Right cardiac atrium (tissue), 5 donors: ENCODE results near the gene MGAT4A. TPM values are rescaled to one million over a fixed set of nuclear protein-coding genes. Genes with fewer than 3 reads are reported as not detected.

Experiments used
- ATAC-seq, 2 donors: fragments of 200-7000 bp; cut with Tn5 transposase; one replicate each; pipeline versions ENCODE4 v1.8.0 to v1.9.1; 2020; ENCODE audit warnings: moderate library complexity in 2 of 2, mild to moderate bottlenecking in 1 of 2
- DNase-seq, 3 donors: peaks; one replicate each; pipeline ENCODE4 v3.0.0-alpha.2; 2020
- H3K27ac ChIP-seq: one replicate; pipeline ENCODE4 v1.5.1; 2013; ENCODE audit warnings: mild to moderate bottlenecking, low read length, control low read depth, moderate library complexity
- H3K27me3 ChIP-seq: one replicate; pipeline ENCODE4 v1.6.1; 2013; ENCODE audit not compliant: control insufficient read depth, insufficient read depth
- H3K4me1 ChIP-seq: one replicate; pipeline ENCODE4 v1.6.1; 2013; ENCODE audit warnings: low read length; ENCODE audit not compliant: control insufficient read depth, insufficient read depth
- H3K4me3 ChIP-seq: one replicate; pipeline ENCODE4 v1.5.1; 2013; ENCODE audit warnings: low read length, control low read depth
- H3K9me3 ChIP-seq: one replicate; pipeline ENCODE4 v1.6.1; 2013; ENCODE audit warnings: low read length; ENCODE audit not compliant: control insufficient read depth
- WGBS: extraction: QIAGEN DNeasy Blood & Tissue Kit; methylation state at CpG from one replicate; pipeline ENCODE4 v1.1.7; 2013; 5-methylcytosine and 5-hydroxymethylcytosine counted together
- intact Hi-C, 4 donors: fragments of 100-400 bp; cut with DNase I; formaldehyde crosslinking; loops; one replicate each; pipeline versions ENCODE4 v1.11.0 to v1.14.0; 2022 to 2023
- polyA plus RNA-seq: library from polyadenylated mRNA; stranded (reverse); fragments of 200-250 nt; gene quantifications from one replicate; pipeline ENCODE4 v1.2.3, GENCODE V29; 2013
- total RNA-seq, 4 donors: library from RNA; stranded (reverse); fragmentation: NEBNext Ultra II Directional; extraction: Animal tissue kit (Norgen Biotek cat#: 25700); gene quantifications; one replicate each; pipeline ENCODE4 v1.2.1, GENCODE V29; 2021
- donor health status: healthy with polysubstance abuse.
- donor health status: DM: no; HTN: yes; CAD: no.
- donor health status: DM: no; HTN: no; CAD: no.
- donor health status: DM: no; HTN: yes; CAD: no; lungs with severe emphysema.
- donor health status: DM: yes; HTN: yes; CAD: no.

Gene MGAT4A
- total and polyA plus RNA-seq, 5 donors: 5.2 to 37.2 (median 24.9) TPM

DNA sequence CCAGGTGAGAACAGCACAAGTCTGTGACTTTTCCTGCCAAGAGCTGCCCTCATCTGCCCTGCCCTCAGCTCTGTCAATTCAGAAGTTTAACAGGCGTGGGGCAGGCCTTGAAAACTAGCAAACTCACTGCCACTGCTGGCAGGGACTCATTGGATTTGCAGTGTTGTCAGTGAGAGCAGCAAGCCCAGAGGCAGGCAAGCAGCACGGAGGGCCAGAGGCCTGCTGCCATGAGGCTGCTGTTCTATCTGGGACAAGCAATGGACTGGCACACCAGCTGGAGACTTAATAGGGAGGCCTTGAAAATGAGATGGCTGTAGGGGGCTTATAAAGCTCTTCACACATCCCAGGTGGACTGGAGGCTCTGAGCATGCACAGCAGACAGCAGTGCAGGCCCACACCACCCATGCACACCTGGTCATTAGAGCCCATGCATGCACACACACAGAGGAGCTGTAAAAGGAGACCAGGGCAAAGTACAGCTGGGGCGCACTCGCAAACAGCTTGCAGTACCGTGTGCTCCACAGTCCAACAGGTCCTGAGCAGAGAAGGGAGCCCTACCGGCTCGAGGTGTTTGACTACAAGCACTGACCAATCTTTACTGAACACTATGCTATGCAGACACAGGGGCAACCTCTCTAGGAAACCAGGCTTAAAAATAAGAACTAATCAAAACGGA is 28.7 kb downstream of the MGAT4A start:
- intact Hi-C loops: no loop called here
- Histone ChIP-seq H3K4me1 (peaks cover 16% of the 10 kb centered on the region), H3K4me3 (no peak overlapping the region), H3K27me3 (no peaks in the 10 kb centered on the region), H3K9me3 (no peaks in the 10 kb centered on the region), H3K27ac (peak overlapping the region; percentile 19)
- DNase-seq (peak in 1 of 3 donors; percentile 50), ATAC-seq (peak; percentile 25 to 36)
- WGBS: 39% methylated on average over 8 of the region's 8 CpGs

DNA sequence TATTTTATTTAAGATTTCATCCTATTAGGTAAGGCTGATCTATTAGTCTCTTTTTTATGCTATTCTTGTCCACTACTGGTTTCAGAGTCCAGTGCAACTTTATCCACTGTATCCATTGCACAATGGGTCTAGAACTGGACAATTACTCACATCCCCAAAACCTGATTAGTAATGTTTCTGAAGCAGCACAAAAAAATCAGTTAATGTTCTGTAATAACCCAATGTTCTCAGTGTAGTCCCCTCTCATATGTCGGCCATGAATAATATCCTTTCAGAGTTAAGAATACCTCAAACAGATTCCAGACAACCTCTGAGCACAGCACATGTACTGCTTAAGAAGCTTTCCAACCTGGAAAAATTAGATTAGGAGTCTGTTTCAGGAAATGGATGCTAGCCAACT is 29.7 kb downstream of the MGAT4A start:
- 46% methylated on average over 1 of the region's 1 CpG for WGBS

DNA sequence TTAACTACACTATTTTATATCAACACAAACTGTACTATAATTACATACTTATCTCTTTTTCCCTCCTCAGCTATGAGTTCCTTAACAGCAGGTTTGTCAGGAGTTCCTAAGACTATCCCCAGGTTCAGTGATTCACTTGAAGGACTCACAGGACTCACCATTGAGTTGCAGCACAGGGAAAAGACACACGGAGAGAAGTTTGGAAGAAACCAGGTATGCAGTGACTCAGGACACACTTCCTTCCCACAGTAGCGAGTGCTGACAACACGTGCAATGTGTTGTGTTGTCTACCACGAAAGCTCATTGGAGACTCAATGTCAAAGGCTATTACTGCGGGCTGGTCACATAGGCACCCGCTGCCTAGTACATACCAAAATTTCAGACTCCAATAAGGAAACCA is 32.0 kb downstream of the MGAT4A start:
- Histone ChIP-seq H3K4me1 (peaks cover 8% of the 10 kb centered on the region), H3K9me3 (no peaks in the 10 kb centered on the region), H3K27me3 (no peaks in the 10 kb centered on the region), H3K4me3 (no peak overlapping the region), H3K27ac (no peak overlapping the region)
- ATAC-seq (no peak), DNase-seq (no peak)
- intact Hi-C loops: no loop called here
- 87% methylated on average over 6 of the region's 6 CpGs for WGBS

More for the DNA sequence above, 29.7 kb downstream of the MGAT4A start:
- no peak for DNase-seq
- Histone ChIP-seq H3K27me3 (no peaks in the 10 kb centered on the region), H3K4me1 (peaks cover 16% of the 10 kb centered on the region), H3K9me3 (no peaks in the 10 kb centered on the region), H3K4me3 (no peak overlapping the region), H3K27ac (no peak overlapping the region)
- intact Hi-C loops: no loop called here
- ATAC-seq: peak; percentile 79 to 95

DNA sequence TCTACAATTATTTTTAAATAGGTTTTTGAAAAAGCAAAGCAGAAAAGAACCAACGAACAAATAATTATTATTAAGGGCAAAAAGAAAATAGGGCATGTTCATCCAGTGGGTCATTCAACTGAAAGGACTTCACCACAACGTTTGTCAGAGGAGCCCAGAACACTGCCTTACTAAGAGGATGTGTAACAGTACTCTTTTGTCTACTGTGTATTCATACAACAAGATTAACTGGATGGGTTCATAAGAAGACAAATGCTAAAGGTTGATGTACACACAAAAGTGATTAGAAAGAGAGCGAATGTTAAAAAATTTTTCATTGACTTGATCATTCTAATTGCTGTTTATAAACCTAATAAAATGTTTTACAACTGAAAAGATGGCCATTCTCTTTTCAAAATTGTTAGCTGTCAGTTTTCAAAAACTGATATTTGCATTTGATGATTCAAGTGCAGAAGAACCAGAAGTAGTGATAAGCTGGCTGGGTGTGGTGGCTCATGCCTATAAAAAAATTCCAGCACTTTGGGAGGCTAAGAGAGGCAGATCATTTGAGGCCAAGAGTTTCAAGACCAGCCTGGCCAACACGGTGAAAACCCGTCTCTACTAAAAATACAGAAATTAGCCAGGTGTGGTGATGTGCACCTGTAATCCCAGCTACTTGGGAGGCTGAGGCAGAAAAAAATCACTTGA is 33.1 kb downstream of the MGAT4A start:
- H3K4me1 ChIP-seq: peaks cover 8% of the 10 kb centered on the region
- H3K4me3 ChIP-seq: no peak overlapping the region
- DNase-seq (no peak), ATAC-seq (no peak)
- intact Hi-C loops: no loop called here
- H3K27me3 ChIP-seq: no peaks in the 10 kb centered on the region
- no peaks in the 10 kb centered on the region for H3K9me3 ChIP-seq
- 75% methylated on average over 5 of the region's 5 CpGs for WGBS
- H3K27ac ChIP-seq: no peak overlapping the region

DNA sequence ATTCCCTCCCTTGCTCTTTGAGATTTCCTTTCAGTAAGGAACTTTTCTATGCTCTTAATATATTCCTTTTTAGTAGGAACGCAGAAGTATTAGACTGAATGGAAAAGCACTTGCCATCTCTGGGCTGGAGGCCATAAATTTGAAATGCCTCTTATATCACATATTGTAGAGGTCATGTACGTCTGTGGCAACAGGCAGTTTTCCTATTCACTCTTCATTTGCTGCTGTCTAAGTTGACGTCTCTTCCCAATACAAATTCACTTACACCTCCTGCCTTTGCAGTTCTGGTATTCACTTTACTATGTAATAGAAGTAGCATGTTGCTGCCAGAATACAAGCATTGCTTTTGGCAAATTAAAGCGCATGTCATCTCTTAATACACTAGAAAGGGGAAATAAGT is 34.7 kb downstream of the MGAT4A start:
- intact Hi-C loops: no loop called here
- H3K4me1 ChIP-seq: peaks cover 2% of the 10 kb centered on the region
- no peak for DNase-seq
- H3K9me3 ChIP-seq: no peaks in the 10 kb centered on the region
- H3K27me3 ChIP-seq: no peaks in the 10 kb centered on the region
- ATAC-seq: no peak
- no peak overlapping the region for H3K27ac ChIP-seq
- H3K4me3 ChIP-seq: no peak overlapping the region
- 75% methylated on average over 4 of the region's 4 CpGs for WGBS

DNA sequence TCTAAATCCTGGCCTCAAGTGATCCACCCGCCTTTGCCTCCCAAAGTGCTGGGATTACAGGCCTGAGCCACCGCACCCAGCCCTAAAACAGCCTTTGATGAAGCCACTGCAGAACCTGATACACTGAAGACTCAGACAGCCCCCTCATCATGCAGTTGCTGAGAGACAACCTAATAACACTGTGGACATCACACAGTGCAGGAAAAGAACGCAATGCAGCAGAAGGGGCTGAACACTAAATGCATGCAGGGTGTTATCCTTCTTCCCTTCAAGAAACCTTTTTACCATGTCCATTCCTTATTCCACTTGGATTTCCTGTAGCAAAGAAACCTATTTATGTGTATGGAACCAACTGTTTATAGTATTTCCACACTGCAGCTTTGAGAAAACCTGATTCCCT is 35.7 kb downstream of the MGAT4A start:
- intact Hi-C loops: no loop called here
- H3K9me3 ChIP-seq: no peaks in the 10 kb centered on the region
- no peak overlapping the region for H3K4me3 ChIP-seq
- 95% methylated on average over 3 of the region's 3 CpGs for WGBS
- no peak for DNase-seq
- no peaks in the 10 kb centered on the region for H3K27me3 ChIP-seq
- no peak overlapping the region for H3K27ac ChIP-seq
- H3K4me1 ChIP-seq: peaks cover 2% of the 10 kb centered on the region
- no peak for ATAC-seq

DNA sequence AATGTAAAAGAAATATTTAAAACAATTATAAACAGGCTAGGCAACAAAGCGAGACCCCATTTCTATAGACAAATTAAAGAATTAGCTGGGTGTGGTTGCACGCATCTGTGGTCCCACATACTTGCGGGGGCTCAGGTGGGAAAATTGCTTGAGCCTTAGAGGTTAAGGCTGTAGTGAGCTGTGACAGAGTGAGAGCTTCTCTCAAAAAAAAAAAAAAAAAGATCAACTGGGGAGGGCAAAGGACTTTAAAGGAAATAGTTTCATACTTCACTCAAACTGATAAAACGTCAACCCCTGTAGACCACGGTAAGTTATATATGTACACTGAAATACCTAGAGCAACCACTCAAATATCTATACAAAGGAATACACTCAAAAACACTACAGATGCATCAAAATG is 37.5 kb downstream of the MGAT4A start:
- Histone ChIP-seq H3K4me1 (no peaks in the 10 kb centered on the region), H3K4me3 (no peak overlapping the region), H3K9me3 (no peaks in the 10 kb centered on the region), H3K27me3 (no peaks in the 10 kb centered on the region), H3K27ac (no peak overlapping the region)
- WGBS: 82% methylated on average over 5 of the region's 5 CpGs
- intact Hi-C loops: no loop called here
- no peak for DNase-seq
- ATAC-seq: no peak

DNA sequence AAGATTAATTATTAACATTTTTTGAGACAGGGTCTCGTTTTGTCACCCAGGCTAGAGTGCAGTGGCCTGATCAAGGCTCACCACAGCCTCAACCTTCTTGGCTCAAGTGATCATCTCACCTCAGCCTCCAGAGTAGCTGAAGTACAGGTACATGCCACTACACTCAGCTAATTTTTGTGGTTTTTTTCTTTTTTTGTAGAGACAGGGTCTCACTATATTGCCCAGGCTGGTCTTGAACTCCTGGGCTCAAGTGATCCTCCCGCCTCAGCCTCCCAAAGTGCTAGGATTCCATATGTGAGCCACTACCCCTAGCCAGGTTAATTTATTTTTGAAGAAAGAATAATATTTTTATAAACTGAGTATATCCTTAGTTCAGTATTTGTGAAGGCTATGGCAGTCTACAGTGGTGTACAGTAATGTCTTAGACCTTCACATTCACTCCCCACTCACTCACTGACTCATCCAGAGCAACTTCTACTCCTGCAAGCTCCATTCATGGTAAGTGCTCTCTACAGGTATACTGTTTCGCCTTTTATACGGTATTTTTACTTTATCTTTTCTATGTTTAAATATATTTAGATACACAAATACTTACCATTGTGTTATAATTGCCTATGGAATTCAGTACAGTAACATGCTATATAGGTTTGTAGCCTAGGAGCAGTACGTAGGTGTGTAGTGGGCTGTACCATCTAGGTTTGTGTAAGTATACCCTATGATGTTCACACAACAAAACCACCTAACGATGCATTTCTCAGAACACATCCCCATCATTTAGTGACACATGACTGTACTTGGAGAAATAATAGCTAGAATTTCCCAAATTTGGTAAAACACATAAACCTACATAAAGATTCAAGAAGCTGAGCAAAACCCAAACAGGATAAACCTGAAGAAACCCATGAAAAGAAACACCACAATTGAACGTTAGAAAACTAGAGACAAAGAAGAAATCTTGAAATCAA is 38.6 kb downstream of the MGAT4A start:
- H3K27me3 ChIP-seq: no peaks in the 10 kb centered on the region
- WGBS: 90% methylated on average over 7 of the region's 7 CpGs
- no peak overlapping the region for H3K4me3 ChIP-seq
- intact Hi-C loops: no loop called here
- DNase-seq: no peak
- ATAC-seq: no peak
- H3K27ac ChIP-seq: no peak overlapping the region
- H3K9me3 ChIP-seq: no peaks in the 10 kb centered on the region
- no peaks in the 10 kb centered on the region for H3K4me1 ChIP-seq

DNA sequence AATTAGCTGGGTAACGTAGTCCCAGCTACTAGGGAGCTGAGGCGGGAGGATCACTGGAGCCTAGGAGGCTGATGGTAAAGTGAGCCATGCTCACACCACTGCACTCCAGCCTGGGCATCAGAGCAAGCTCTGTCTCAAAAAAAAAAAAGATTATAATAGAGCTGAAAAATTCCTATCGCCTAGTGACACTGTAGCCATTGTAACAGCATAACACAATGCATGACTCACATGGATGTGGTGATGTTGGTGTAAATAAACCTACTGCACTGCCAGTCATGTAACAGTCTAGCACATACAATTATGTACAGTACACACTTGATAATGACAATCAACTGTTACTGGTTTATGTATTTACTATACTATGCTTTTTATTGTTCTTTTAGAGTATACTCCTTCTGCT is 39.6 kb downstream of the MGAT4A start:
- ATAC-seq (peak in 1 of 2 donors; percentile 39), DNase-seq (no peak)
- Histone ChIP-seq H3K27me3 (no peaks in the 10 kb centered on the region), H3K9me3 (no peaks in the 10 kb centered on the region), H3K4me3 (no peak overlapping the region), H3K27ac (no peak overlapping the region), H3K4me1 (no peaks in the 10 kb centered on the region)
- WGBS: 86% methylated on average over 3 of the region's 3 CpGs
- intact Hi-C loops: no loop called here

DNA sequence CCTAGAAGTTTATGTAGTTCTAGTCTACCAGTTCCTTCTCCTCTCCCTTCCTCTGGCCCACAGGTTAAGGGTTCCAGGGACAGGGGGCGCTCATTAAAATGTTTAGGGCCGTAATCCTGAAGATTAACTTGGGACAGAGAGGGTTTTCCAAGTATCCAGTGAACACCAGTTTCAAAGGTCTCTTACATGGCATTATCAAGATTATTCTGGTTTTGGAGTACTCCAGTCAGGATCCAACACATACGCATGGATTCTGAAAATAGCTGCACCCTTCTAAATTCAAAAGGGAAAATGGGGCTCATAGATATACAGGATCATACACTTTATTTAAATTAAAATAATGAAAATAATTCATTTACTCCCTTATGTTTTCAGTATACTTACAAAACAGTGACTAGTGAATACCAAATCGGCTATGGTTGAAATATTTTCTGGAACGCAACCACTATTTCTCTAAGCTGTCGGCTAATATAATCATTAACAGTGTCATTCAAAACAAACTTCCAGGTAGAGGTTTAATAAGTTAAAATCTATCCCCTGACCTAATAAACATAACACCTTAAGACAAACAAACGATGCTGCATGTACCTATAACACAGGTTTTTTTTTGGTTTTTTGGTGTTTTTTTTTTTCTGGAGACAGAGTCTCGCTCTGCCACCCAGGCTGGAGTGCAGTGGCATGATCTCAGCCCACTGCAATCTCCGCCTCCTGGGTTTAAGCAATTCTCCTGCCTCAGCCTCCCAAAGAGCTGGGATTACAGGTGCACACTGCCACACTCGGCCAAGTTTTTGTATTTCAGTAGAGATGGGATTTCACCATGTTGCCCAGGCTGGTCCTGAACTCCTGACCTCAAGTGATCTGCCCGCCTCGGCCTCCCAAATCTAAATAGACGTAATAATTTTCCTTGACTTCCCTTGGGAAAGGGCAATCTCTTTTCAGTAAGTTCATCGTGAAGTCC is 44.7 kb downstream of the MGAT4A start:
- H3K4me1 ChIP-seq: no peaks in the 10 kb centered on the region
- intact Hi-C loops: no loop called here
- H3K9me3 ChIP-seq: no peaks in the 10 kb centered on the region
- WGBS: 93% methylated on average over 14 of the region's 14 CpGs
- ATAC-seq: no peak
- DNase-seq: no peak
- no peak overlapping the region for H3K4me3 ChIP-seq
- H3K27ac ChIP-seq: no peak overlapping the region
- H3K27me3 ChIP-seq: no peaks in the 10 kb centered on the region
